ENCODE results near the gene ADAMTS9.

Gene ADAMTS9

DNA sequence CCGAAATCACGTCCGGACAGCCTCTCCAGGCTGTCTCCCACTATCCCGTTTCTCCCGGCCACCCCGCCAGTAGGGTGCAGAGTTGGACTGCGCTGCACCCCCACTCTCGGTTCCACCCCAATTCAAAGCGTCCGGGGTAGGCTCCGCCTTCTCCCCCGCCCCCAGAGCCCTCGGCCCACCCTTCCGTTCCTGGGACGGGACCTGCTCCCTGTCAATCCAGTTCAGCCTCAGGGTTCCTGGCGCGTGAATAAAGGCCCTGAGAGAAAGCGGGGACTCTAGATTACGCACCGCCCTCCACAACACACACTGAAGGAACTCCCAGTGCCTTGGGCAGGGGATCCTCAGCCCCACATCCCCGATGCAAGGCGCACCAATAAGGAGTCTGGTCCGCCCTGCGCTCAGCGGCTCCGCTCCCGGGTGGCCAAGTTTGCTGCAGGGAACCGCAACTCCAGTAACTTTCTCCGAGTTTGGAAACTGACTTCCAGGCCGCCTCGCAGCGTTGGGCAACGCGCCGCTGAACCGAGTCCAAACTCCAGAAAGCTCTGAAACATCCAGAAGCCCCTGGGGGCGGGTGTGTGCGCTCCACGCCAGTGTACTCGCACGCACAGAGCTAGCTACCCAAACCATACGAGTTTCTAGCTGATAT lies 1.9 kb downstream of the ADAMTS9 start:
- no peak for DNase-seq (ENCODE audit: low read depth)
- TF ChIP-seq, protein P1, sequence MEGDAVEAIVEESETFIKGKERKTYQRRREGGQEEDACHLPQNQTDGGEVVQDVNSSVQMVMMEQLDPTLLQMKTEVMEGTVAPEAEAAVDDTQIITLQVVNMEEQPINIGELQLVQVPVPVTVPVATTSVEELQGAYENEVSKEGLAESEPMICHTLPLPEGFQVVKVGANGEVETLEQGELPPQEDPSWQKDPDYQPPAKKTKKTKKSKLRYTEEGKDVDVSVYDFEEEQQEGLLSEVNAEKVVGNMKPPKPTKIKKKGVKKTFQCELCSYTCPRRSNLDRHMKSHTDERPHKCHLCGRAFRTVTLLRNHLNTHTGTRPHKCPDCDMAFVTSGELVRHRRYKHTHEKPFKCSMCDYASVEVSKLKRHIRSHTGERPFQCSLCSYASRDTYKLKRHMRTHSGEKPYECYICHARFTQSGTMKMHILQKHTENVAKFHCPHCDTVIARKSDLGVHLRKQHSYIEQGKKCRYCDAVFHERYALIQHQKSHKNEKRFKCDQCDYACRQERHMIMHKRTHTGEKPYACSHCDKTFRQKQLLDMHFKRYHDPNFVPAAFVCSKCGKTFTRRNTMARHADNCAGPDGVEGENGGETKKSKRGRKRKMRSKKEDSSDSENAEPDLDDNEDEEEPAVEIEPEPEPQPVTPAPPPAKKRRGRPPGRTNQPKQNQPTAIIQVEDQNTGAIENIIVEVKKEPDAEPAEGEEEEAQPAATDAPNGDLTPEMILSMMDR (IDR thresholded peaks at IDR 0.05; ENCODE audit: insufficient read depth, low read depth, low read length, missing control alignments) = no peak
- H3K4me3 ChIP-seq (ENCODE audit: low read depth, low read length) = no peak overlapping the region

DNA sequence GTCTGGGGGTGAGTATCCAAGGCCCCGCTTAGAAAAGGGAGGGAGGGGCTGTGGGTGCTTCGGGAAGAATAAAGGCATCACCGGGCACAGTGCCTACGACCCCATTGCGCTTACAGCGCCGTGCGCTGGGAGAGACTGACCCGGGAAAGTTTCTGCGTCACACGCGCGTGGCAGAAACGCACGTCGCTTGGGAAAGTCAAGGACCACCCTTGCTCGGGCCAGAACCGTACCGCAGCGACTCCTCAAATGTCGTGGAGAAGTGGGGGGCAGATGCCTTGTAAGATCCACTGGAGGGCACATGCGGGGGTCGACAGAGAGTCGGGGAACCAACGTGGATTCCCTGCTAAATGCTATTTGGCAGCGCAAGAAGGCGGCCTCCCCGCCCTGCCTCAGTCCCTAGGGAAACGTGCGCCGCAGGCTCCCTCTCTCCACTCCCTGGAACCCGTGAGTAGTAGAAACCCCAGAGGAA lies 2.4 kb downstream of the ADAMTS9 start:
- TF ChIP-seq, protein P1 (IDR thresholded peaks at IDR 0.05; ENCODE audit: insufficient read depth, low read depth, low read length, missing control alignments) = no peak
- no peak for DNase-seq (ENCODE audit: low read depth)
- no peak overlapping the region for H3K4me3 ChIP-seq (ENCODE audit: low read depth, low read length)

- TF ChIP-seq, protein P1 (IDR thresholded peaks at IDR 0.05; ENCODE audit: insufficient read depth, low read depth, low read length, missing control alignments) = no peak
- H3K4me3 ChIP-seq (ENCODE audit: low read depth, low read length) = no peak overlapping the region
- DNase-seq (ENCODE audit: low read depth) = no peak
These were observed 3.0 kb downstream of the ADAMTS9 start for GRCh38 chr3:64684715-64685261.

- TF ChIP-seq, protein P1 (IDR thresholded peaks at IDR 0.05; ENCODE audit: insufficient read depth, low read depth, low read length, missing control alignments) = no peak
- H3K4me3 ChIP-seq (ENCODE audit: low read depth, low read length) = no peak overlapping the region
These were observed 6.0 kb downstream of the ADAMTS9 start for GRCh38 chr3:64681827-64682226.

GRCh38 chr3:64681015-64681414 lies 6.8 kb downstream of the ADAMTS9 start:
- H3K4me3 ChIP-seq (ENCODE audit: low read depth, low read length) = no peak overlapping the region
- DNase-seq (ENCODE audit: low read depth) = no peak
- TF ChIP-seq, protein P1 (IDR thresholded peaks at IDR 0.05; ENCODE audit: insufficient read depth, low read depth, low read length, missing control alignments) = no peak

More at GRCh38 chr3:64681827-64682226, 6.0 kb downstream of the ADAMTS9 start:
- DNase-seq (ENCODE audit: low read depth) = no peak

- H3K4me3 ChIP-seq (ENCODE audit: low read depth, low read length) = no peak overlapping the region
- TF ChIP-seq, protein P1 (IDR thresholded peaks at IDR 0.05; ENCODE audit: insufficient read depth, low read depth, low read length, missing control alignments) = no peak
- no peak for DNase-seq (ENCODE audit: low read depth)
These were observed 7.5 kb downstream of the ADAMTS9 start for GRCh38 chr3:64680334-64680733.
